GM23338 (cell line): ENCODE measurements around the gene TRIM44. TPM values are rescaled to one million over a fixed set of nuclear protein-coding genes. Genes with fewer than 3 reads are reported as not detected.

Experiments
- ATAC-seq: fragments of 200-7000 bp; cut with Tn5 transposase; 3 replicates; pipeline ENCODE4 v1.9.1; 2020
- DNase-seq: peaks from one replicate; pipeline ENCODE4 v3.0.0-alpha.2; 2015; ENCODE audit warnings: low spot score
- H2AFZ ChIP-seq: fragments of 200-600 bp; sonication (generic); 2 replicates; pipeline ENCODE4 v1.8.0; 2016; ENCODE audit warnings: antibody characterized with exemption, mild to moderate bottlenecking, moderate library complexity
- H3F3A ChIP-seq: fragments of 200-600 bp; sonication (generic); replicated peaks from 2 replicates; pipeline ENCODE4 v1.8.0; 2017; ENCODE audit warnings: antibody characterized with exemption, mixed run types, low read depth
- H3K27ac ChIP-seq: fragments of 200-600 bp; sonication (generic); 2 replicates; pipeline ENCODE4 v1.6.1; 2016; ENCODE audit warnings: low read depth
- H3K27me3 ChIP-seq: fragments of 200-600 bp; sonication (generic); 2 replicates; pipeline ENCODE4 v1.8.0; 2016; ENCODE audit warnings: mild to moderate bottlenecking, mixed run types, moderate library complexity; ENCODE audit not compliant: insufficient read depth
- H3K36me3 ChIP-seq: fragments of 200-600 bp; sonication (generic); 2 replicates; pipeline ENCODE4 v1.8.0; 2016; ENCODE audit warnings: mild to moderate bottlenecking; ENCODE audit not compliant: insufficient read depth
- H3K4me1 ChIP-seq: fragments of 200-600 bp; sonication (generic); 2 replicates; pipeline ENCODE4 v1.8.0; 2016; ENCODE audit warnings: mild to moderate bottlenecking, moderate library complexity; ENCODE audit not compliant: insufficient read depth
- H3K4me2 ChIP-seq: fragments of 200-600 bp; sonication (generic); 2 replicates; pipeline ENCODE4 v1.7.1; 2017; ENCODE audit warnings: mixed run types
- H3K4me3 ChIP-seq: fragments of 200-600 bp; sonication (generic); 2 replicates; pipeline ENCODE4 v1.6.1; 2016; ENCODE audit warnings: mixed run types
- H3K79me2 ChIP-seq: fragments of 200-600 bp; sonication (generic); replicated peaks from 2 replicates; pipeline ENCODE4 v1.8.0; 2017; ENCODE audit warnings: mild to moderate bottlenecking; ENCODE audit not compliant: insufficient read depth
- H3K9me2 ChIP-seq: fragments of 200-600 bp; sonication (generic); 2 replicates; pipeline ENCODE4 v1.8.0; 2017; ENCODE audit not compliant: insufficient read depth
- H4K20me1 ChIP-seq: fragments of 200-600 bp; sonication (generic); replicated peaks from 2 replicates; pipeline ENCODE4 v1.8.0; 2017; ENCODE audit warnings: mild to moderate bottlenecking; ENCODE audit not compliant: insufficient read depth
- H3K27ac Mint-ChIP-seq: 2 replicates; pipeline ENCODE4 v1.8.0; 2020; ENCODE audit warnings: inconsistent platforms, mild to moderate bottlenecking, moderate library complexity, mixed read lengths
- H3K27me3 Mint-ChIP-seq: 3 replicates; pipeline ENCODE4 v1.8.0; 2022; ENCODE audit warnings: low read depth, mild to moderate bottlenecking, moderate library complexity, mixed read lengths, inconsistent platforms; ENCODE audit not compliant: insufficient read depth, poor library complexity
- H3K36me3 Mint-ChIP-seq: 3 replicates; pipeline ENCODE4 v1.8.0; 2021; ENCODE audit warnings: low read depth, mild to moderate bottlenecking, inconsistent platforms, moderate library complexity, mixed read lengths
- H3K4me1 Mint-ChIP-seq: 3 replicates; pipeline ENCODE4 v1.8.0; 2020; ENCODE audit warnings: mild to moderate bottlenecking, inconsistent platforms, mixed read lengths
- H3K4me3 Mint-ChIP-seq: 3 replicates; pipeline ENCODE4 v1.8.0; 2021; ENCODE audit warnings: moderate library complexity, mild to moderate bottlenecking, inconsistent platforms, mixed read lengths
- H3K9me3 Mint-ChIP-seq: 3 replicates; pipeline ENCODE4 v1.8.0; 2020; ENCODE audit warnings: moderate library complexity, mild to moderate bottlenecking, inconsistent platforms, mixed read lengths
- JUNB ChIP-seq: IDR thresholded peaks from one replicate; pipeline ENCODE4 v1.6.1; 2016; ENCODE audit warnings: antibody characterized with exemption; ENCODE audit not compliant: unreplicated experiment
- STAT1 ChIP-seq: IDR thresholded peaks from one replicate; pipeline ENCODE4 v1.6.1; 2016; ENCODE audit warnings: antibody characterized with exemption; ENCODE audit not compliant: unreplicated experiment
- ZNF331 ChIP-seq: fragments of 250-450 bp; sonication (Bioruptor Pico); IDR thresholded peaks from 2 replicates; pipeline ENCODE4 v1.5.0; 2020; ENCODE audit warnings: low read depth, mild to moderate bottlenecking, moderate library complexity
- polyA plus RNA-seq: library from polyadenylated mRNA; unstranded; fragments of >200 nt; fragmentation: Nextera tagmentation; extraction: Ambion mirVana; gene quantifications from 2 replicates; pipeline ENCODE4 v1.2.1, GENCODE V29; 2016
- total RNA-seq: library from RNA; depleted of rRNA; stranded (reverse); fragments of >200 nt; shearing (Covaris generic); gene quantifications from 2 replicates; pipeline ENCODE4 v1.2.3, GENCODE V29; 2014
- TF ChIP-seq, protein P1 (sequence below), 2 experiments: fragments of 200-600 bp in 1 of 2; sonication (generic) in 1 of 2; conservative IDR thresholded peaks; 2 replicates each; pipeline versions ENCODE4 v1.5.1 to v1.6.1; 2016 to 2017; ENCODE audit warnings: antibody characterized with exemption in 2 of 2, low read depth in 2 of 2, mild to moderate bottlenecking in 2 of 2, moderate library complexity in 1 of 2
- TF ChIP-seq, protein P2 (sequence below): IDR thresholded peaks from one replicate; pipeline ENCODE4 v1.6.1; 2018; ENCODE audit warnings: antibody characterized with exemption; ENCODE audit not compliant: unreplicated experiment
- TF ChIP-seq, protein P3 (sequence below): fragments of 250-450 bp; sonication (Bioruptor Pico); IDR thresholded peaks from 2 replicates; pipeline ENCODE4 v1.5.0; 2020; ENCODE audit warnings: mild to moderate bottlenecking, moderate library complexity

Gene TRIM44
- total and polyA plus RNA-seq, 2 experiments from 2014 or later: 10.3 to 10.4 TPM

DNA sequence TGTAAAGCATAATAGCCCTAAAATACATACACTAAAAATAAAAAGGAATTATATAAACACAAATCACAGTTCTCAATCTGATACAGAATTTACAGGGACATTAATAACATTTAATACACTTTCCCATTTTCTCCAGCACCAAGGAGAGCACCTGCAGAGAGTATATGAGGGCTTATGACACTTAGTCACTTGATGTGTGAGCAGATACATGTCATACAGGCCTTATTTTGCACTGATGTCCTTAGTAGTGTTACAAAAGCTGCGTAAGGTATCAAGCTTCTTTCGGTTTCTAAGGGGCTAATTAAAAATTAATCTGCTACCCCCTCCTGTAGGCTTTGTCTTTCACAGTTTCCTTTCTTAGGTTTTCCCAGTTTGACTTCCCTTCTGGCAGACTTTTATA, 61.3 kb downstream of the TRIM44 start:
- Histone ChIP-seq H3K36me3 (no peaks in the 10 kb centered on the region), H4K20me1 (no peaks in the 10 kb centered on the region; the same call in 1 of the 2 replicates), H3K4me3 (no peak overlapping the region), H3K27me3 (no peaks in the 10 kb centered on the region), H3K4me1 (peaks cover 11% of the 10 kb centered on the region), H3K79me2 (peaks cover 7% of the 10 kb centered on the region), H2AFZ (no peak overlapping the region), H3F3A (no peaks in the 10 kb centered on the region), H3K4me2 (no peak overlapping the region), H3K27ac (no peak overlapping the region), H3K9me2 (no peaks in the 10 kb centered on the region)
- Mint-ChIP-seq H3K27me3 (no peaks in the 10 kb centered on the region), H3K9me3 (no peaks in the 10 kb centered on the region), H3K27ac (no peak overlapping the region), H3K36me3 (peaks cover 14% of the 10 kb centered on the region; the same call in 2 of the 3 replicates), H3K4me3 (no peak overlapping the region), H3K4me1 (peaks cover 11% of the 10 kb centered on the region)
- no peak for DNase-seq
- TF ChIP-seq STAT1: no peak
- TF ChIP-seq, protein P1, sequence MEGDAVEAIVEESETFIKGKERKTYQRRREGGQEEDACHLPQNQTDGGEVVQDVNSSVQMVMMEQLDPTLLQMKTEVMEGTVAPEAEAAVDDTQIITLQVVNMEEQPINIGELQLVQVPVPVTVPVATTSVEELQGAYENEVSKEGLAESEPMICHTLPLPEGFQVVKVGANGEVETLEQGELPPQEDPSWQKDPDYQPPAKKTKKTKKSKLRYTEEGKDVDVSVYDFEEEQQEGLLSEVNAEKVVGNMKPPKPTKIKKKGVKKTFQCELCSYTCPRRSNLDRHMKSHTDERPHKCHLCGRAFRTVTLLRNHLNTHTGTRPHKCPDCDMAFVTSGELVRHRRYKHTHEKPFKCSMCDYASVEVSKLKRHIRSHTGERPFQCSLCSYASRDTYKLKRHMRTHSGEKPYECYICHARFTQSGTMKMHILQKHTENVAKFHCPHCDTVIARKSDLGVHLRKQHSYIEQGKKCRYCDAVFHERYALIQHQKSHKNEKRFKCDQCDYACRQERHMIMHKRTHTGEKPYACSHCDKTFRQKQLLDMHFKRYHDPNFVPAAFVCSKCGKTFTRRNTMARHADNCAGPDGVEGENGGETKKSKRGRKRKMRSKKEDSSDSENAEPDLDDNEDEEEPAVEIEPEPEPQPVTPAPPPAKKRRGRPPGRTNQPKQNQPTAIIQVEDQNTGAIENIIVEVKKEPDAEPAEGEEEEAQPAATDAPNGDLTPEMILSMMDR (conservative IDR thresholded peaks at IDR 0.05; ENCODE audit: low read depth in 2 of 2): no peak
- TF ChIP-seq, protein P2, sequence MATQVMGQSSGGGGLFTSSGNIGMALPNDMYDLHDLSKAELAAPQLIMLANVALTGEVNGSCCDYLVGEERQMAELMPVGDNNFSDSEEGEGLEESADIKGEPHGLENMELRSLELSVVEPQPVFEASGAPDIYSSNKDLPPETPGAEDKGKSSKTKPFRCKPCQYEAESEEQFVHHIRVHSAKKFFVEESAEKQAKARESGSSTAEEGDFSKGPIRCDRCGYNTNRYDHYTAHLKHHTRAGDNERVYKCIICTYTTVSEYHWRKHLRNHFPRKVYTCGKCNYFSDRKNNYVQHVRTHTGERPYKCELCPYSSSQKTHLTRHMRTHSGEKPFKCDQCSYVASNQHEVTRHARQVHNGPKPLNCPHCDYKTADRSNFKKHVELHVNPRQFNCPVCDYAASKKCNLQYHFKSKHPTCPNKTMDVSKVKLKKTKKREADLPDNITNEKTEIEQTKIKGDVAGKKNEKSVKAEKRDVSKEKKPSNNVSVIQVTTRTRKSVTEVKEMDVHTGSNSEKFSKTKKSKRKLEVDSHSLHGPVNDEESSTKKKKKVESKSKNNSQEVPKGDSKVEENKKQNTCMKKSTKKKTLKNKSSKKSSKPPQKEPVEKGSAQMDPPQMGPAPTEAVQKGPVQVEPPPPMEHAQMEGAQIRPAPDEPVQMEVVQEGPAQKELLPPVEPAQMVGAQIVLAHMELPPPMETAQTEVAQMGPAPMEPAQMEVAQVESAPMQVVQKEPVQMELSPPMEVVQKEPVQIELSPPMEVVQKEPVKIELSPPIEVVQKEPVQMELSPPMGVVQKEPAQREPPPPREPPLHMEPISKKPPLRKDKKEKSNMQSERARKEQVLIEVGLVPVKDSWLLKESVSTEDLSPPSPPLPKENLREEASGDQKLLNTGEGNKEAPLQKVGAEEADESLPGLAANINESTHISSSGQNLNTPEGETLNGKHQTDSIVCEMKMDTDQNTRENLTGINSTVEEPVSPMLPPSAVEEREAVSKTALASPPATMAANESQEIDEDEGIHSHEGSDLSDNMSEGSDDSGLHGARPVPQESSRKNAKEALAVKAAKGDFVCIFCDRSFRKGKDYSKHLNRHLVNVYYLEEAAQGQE: peak; percentile 58
- no peak for TF ChIP-seq JUNB
- TF ChIP-seq, protein P3, sequence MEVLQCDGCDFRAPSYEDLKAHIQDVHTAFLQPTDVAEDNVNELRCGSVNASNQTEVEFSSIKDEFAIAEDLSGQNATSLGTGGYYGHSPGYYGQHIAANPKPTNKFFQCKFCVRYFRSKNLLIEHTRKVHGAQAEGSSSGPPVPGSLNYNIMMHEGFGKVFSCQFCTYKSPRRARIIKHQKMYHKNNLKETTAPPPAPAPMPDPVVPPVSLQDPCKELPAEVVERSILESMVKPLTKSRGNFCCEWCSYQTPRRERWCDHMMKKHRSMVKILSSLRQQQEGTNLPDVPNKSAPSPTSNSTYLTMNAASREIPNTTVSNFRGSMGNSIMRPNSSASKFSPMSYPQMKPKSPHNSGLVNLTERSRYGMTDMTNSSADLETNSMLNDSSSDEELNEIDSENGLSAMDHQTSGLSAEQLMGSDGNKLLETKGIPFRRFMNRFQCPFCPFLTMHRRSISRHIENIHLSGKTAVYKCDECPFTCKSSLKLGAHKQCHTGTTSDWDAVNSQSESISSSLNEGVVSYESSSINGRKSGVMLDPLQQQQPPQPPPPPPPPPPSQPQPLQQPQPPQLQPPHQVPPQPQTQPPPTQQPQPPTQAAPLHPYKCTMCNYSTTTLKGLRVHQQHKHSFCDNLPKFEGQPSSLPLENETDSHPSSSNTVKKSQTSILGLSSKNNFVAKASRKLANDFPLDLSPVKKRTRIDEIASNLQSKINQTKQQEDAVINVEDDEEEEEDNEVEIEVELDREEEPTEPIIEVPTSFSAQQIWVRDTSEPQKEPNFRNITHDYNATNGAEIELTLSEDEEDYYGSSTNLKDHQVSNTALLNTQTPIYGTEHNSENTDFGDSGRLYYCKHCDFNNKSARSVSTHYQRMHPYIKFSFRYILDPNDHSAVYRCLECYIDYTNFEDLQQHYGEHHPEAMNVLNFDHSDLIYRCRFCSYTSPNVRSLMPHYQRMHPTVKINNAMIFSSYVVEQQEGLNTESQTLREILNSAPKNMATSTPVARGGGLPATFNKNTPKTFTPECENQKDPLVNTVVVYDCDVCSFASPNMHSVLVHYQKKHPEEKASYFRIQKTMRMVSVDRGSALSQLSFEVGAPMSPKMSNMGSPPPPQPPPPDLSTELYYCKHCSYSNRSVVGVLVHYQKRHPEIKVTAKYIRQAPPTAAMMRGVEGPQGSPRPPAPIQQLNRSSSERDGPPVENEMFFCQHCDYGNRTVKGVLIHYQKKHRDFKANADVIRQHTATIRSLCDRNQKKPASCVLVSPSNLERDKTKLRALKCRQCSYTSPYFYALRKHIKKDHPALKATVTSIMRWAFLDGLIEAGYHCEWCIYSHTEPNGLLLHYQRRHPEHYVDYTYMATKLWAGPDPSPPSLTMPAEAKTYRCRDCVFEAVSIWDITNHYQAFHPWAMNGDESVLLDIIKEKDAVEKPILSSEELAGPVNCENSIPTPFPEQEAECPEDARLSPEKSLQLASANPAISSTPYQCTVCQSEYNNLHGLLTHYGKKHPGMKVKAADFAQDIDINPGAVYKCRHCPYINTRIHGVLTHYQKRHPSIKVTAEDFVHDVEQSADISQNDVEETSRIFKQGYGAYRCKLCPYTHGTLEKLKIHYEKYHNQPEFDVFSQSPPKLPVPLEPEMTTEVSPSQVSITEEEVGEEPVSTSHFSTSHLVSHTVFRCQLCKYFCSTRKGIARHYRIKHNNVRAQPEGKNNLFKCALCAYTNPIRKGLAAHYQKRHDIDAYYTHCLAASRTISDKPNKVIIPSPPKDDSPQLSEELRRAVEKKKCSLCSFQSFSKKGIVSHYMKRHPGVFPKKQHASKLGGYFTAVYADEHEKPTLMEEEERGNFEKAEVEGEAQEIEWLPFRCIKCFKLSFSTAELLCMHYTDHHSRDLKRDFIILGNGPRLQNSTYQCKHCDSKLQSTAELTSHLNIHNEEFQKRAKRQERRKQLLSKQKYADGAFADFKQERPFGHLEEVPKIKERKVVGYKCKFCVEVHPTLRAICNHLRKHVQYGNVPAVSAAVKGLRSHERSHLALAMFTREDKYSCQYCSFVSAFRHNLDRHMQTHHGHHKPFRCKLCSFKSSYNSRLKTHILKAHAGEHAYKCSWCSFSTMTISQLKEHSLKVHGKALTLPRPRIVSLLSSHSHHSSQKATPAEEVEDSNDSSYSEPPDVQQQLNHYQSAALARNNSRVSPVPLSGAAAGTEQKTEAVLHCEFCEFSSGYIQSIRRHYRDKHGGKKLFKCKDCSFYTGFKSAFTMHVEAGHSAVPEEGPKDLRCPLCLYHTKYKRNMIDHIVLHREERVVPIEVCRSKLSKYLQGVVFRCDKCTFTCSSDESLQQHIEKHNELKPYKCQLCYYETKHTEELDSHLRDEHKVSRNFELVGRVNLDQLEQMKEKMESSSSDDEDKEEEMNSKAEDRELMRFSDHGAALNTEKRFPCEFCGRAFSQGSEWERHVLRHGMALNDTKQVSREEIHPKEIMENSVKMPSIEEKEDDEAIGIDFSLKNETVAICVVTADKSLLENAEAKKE (CRISPR knock-in tag): no peak
- no peak for TF ChIP-seq ZNF331 (CRISPR knock-in tag)
- ATAC-seq: no peak
